Measurements from ENCODE around the gene NLN.
"Not testable (repeated sequence)": the region's sequence is repeated elsewhere in the genome, so short reads cannot be mapped to it uniquely, and the experiment has no call there.

NLN gene

DNA sequence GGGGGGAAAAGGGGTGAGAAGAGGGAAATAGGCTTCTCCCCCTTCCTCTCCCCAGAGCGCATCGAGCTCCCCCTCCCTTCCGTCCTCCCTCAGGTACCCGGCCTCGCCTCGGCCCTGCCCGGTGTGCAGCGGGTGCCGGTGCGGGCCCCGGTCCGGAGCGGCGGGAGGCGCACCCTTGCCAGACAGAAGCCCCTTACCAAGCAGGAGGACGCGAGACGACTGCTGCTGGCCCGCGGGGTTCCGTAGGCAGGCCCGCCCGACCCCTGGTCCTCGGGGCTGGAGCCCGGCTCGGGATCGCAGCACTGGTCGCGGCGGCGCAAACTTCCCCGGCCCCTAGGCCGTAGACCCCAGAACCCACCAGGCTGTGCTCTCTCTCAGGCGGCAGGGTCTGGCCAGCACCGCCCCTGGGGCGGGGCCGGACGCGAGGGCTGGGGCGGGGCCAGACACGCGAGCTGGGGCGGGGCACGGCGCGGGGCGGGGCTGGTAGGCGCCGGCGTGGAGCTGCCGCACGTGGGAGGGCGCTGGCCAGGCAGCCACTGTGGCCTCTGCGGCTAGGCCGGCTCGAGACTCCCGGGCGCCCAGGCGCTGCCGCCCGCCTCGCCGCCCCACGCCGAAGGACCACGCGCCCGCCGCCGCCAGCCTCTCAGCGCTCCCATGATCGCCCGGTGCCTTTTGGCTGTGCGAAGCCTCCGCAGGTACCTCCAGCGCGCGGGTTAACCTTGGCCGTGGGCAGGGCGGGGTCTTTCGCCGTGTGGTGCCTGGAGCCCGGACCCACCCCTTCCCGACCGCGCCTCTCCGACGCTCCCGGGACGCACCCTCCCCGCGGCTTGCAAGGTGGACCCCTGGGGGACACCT lies at the start of gene NLN, which contains the start of gene SGTB:
TSS of gene NLN (plus strand) at position 486 of the 855 bp plus-strand sequence. CDS start at position 655, 169 bp downstream.
TSS of gene SGTB (minus strand) at position 390 of the 855 bp plus-strand sequence. CDS start 1,302 bp downstream, outside the sequence.
- peak; percentile 78 for DNase-seq

DNA sequence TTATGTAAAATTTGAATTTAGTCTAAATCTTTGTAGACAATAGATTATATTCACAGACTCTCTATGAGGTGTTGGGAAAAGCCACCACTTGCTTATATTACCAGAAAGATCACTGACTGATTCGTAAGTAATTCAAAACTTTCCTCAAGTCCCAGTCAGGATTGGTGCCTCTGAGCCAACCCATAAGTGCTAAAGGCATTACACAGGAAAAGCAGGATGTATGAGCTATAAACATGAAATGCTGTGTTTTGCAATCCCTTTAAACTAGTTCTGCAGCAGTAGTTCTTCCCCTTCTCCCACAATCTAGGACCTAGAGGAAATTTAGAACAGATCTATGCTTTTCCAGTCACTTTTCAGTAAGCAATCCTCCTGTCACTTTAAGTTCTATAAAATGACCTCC lies 49.2 kb upstream of the NLN start:
- DNase-seq: no peak

DNA sequence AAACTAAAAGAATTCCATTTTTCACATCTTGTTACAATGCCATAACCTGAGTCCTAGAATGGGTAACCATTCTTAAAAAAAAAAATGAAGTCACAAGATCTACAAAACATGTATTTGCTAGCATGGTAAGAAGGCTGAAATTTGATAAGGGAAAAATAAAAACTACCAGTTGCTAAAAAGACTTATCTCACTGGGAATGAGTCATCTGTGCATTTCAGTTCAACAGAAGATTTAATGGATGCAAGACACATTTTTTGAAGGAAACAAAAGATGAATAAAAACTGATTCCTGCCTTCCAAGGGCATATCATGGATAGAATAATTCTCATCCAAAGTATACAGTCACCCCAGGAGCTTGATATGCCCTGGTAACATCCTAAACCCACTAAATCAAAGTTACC lies 47.3 kb upstream of the NLN start:
- no peak for DNase-seq

DNA sequence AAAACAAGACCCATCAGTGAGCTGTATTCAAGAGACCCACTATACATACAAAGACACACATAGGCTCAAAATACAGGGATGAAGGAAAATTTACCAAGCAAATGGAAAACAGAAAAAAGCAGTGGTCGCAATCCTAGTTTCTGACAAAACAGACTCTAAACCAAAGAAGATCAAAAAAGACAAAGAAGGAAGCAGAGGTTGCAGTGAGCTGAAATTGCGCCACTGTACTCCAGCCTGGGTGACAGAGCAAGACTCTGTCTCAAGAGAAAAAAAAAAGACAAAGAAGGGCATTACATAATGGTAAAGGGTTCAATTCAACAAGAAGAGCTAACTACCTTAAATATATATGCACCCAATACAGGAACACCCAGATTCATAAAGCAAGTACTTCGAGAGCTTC lies 45.9 kb upstream of the NLN start:
- not testable (repeated sequence) for DNase-seq

DNA sequence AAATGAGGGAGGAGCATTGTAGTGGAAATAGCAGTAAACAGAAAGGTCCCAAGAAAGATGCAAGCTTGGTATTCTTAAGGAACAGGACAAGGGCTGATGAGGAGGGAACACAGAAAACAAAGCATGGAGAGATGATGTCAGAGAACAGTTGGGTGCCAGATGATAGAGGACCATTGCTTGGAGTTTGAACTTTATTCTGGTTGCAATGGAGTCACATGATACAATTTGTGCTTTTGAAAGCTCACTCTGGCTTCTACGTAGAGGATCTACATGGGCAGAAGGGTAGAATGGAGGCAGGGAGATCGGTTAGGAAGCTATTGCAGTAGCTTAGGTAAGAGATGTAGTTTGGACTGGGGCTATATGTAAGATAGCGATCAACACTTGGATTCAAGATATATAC lies 39.9 kb upstream of the NLN start:
- DNase-seq: no peak

DNA sequence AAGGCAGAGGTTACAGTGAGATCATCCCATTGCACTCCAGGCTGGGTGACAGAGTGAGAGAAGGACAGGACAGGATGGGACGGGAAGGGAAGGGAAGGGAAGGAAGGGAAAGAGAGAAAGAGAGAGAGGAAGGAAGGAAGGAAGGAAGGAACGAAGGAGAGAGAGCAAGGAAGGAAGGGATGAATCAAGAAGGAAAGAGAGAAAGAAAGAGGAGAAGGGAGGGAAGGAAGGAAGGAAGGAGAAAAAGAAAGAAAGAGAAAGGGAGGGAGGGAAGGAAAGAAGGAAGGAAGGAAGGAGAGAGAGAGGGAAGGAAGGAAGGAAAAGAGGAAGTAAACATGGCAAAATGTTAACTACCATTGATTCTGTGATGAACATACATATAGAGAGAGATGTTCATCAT lies 28.9 kb upstream of the NLN start:
- no peak for DNase-seq

DNA sequence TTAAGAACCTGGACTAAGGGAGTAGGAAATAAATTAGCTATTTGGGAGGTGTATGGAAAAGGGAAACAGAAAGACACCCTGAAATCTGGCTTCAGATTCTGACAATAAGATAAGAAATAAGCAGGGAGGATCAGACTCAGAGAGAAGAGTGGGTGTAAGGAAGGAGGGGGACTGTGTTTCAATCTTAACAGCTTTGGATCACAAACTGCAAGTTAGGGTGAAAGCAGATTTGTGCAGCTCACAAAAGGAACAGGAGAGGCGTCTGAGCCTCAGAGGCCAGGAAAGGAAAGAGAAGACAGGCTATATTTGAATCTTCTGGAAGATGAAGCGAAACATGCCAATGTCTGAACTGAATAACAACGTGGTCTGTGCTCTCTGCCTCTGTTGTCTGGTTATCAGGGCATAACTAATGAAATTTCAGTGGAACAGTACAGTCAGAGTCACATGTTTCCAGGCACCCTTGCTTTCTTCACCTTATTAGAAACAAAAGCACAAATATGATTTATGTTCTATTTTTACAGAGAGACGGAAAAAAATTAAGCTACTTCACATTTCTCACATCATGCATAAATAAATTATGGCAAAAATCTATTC lies 26.7 kb upstream of the NLN start:
- DNase-seq: no peak

DNA sequence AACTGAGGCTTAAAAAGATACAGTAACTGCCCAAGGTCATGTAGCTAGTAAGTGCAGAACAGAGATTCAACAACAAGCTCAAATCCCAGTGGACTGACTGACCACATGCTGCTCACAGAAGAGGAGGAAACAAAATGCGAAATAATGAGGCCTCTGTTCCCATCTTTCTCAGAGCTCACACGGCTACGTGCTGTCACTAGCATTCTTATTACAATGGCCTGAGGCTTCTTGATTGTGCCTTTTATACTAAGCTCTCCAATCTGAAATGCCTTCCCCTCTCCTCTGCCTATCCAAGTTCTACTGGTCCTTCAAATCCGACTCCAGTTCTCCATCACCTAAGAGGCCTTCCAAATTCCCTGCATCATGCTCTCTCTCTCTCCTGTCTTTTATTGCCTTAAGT lies 26.1 kb upstream of the NLN start:
- no peak for DNase-seq

DNA sequence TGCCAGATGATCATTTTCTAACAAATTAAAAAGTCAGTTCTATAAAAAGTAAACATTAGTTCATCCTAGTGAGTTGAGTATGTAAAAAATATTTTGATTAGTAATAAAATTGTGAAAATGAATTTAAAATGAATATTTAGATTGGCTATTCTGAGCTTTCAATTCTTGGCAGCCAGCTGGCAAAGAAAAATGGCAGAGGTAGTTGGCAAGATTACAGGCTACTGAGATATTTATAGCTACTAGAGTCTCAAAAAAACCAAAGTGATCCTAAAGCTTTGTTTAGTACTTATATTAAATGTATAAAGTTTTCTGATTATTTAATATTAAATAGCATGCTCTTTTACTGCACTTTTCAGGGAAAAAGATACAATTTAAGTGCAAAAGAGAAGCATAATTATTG lies 25.1 kb upstream of the NLN start:
- DNase-seq: no peak

DNA sequence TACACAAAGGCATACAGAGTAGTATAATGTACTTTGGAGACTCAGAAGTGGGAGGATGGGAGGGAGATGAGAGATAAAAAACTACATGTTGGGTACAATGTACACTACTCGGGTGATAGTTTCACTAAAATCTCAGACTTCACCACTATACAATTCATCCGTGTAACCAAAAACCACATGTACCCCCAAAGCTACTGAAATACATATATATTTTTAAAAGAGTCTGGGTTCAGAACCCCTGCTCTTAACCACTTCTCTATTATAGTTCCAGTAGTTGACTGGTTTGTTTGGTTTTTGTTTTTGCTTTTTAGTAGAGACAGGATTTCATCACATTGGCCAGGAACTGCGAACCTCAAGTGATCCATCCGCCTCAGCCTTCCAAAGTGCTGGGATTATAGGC lies 22.7 kb upstream of the NLN start:
- no peak for DNase-seq

DNA sequence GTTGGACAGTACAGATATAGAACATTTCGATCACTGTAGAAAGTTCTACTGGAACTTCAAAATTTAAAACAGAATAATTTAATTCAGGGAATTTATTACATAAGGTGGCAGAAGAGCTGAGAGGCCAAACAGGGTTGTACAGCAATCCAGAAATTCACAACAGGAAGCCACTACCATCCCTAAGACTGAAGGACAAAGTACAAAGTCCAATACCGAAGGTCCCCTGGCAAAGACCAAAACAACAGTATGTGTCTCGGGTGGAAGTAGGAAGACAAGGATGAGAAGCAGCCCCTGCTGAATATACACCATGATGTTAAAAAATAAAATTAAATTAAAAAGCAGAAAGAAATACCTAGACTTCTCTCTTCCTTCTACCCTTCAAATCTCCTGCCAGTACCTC lies 20.0 kb upstream of the NLN start:
- no peak for DNase-seq

DNA sequence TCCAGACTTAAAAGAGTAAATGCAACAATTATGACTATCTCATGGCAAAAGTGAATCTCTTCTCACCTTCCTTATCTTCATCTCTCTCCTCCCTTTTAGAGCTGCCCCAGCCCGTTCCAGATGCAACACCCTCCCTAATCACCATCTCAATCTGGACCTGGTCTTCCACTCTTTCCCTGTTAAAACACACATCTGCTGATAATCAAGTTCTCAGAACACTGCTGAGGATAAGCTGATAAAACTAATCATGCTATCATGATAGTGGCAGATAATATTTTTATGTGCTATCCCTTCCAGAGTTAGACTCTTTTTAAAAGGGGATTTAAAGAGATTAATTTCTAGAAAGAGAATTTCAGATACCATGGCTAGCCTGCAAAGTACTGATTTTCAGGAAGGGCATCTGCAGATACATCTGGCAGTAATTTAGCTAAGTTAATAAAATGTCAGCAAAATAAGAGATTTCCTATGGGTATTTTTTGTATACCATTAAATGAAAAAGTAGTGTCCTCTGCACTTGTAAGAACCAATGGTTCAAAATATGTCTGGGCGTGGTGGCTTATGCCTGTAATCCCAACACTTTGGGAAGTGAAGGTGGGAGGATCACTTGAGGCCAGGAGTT lies 17.3 kb upstream of the NLN start:
- no peak for DNase-seq

DNA sequence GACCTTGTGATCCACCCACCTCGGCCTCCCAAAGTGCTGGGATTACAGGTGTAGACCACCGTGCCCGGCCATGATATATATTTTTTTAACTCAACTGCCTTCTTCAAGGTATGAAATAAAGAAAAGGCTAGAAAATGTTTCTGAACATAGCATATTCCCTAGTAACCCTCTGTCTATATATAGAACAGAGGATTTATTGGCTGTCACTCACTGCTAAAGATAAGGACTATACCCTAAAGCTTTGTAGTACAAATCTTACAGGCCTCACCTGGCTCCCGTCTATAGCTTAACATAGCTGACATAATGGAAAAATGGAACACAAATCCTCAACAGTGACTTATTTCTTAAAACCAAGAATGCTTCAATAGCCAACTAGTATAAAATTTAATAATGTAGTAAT lies 14.3 kb upstream of the NLN start:
- no peak for DNase-seq

DNA sequence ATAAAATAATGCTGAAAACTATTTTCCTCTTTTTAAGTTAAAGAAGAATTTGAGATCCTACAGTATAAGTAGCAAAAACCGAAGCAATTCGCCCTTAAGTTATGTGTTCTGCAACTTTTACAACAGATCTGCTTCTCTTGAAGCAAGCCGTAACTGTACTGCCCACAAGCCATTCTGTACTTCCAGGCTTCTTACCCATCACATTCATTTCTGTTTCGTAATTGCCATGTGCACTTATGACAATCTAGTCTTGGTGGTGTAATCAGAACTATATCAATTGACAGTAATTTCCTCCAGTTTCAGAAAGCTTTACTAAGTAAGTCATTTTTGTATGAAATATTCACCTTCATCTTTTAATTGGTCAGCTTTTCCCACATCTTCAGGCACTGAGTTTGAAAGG lies 13.9 kb upstream of the NLN start:
- no peak for DNase-seq

DNA sequence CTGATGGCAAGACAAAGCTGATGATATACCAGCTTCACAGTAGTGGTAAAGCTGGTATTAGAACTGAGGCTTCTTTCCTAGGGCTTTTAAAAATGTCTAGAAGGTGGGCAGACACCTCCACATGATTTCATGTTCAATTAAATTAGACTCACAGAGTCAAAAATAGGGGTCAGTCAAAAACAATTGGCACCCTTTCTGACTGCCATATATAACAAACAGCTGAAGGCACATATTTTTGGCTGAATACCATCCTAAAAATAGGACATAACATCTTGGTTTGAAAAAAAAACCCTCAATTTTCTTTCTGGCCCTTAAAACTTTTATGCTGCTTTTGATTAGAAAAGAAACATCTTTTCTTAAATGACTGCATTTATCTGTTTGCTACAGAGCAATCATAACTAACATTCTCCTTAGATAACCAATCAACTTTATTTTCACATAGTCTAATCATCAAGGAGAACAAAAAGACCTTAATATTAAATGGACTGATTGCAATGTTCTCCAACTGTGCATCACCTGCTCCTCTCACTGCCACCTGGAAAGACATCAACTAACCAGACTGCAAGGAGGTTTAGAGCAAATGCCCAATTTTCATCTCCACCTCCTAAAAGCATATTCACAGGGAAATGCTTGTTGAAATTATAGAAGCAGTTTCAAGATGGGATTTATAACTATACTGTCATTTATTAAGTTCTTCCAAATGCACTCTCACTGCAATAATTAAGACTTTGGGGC lies 3.3 kb upstream of the NLN start:
- no peak for DNase-seq

DNA sequence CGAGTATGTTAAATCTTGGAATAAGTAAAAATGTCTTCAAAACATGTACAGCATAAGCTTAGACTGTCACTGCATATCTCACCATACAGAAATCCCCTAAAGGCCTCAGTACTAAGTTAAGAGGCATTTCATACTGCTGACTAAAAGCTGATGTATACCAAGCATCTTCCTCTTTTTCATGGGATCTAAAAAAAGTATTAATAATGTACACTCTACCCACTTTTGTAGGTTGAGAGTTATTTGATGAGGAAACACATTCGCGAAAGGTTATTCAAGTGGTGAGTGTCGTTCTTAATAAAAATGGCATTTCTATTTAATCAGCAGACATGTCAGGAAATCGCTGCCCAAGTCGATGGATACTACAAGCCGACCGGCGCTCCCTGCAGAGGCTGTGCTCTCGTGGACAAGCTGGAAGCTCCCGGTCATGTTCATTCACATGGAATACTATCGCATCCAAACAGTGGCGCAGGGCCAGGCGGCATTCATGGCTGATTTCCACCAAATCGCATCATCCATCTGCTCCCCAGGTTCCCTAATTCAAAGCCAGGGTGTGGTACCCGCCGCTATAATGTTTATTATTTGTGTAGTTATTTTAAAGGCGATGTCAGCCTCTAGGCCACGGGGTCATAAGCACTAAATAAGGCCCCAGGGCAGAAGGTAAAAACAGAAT lies 820 bp upstream of the NLN start:
- no peak for DNase-seq

DNA sequence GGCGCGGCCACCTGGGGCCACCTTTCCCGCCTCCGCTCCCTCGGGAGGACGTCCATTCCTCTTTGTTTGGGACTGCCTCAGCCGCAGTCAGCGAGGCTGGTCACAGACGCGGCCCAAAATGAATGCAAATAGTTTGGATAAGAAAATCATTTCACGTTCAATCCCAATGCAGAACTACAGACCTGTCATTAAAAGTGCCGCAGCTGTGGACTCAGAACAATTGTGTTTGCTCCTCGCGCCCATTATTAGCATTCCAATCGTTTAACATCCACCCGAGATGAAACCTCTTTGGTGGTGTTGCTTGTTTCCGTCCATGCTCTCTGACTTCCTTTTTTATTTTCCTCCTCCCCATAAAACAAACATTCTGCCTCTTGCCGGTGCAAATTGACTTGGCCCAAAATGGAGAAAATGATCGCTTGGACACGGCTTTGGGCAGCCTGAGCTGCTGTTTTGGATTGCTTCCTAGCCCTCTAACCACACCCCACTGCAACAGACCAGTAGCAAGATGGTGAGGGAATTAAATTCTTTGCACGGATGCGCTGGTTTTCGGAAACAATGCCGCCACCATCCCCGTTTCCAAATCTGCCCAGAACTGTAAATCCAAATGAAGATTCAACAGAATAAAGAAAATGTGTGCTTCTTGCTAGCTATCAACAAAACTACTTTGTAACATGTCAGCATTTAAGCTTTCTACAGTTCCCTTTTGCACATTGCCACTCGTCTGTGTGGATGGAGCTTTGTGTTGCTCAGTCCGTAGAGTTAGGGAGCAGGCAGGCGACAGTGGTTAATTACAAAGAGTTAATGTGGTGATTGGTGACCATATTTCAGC lies 784 bp downstream of the NLN start:
- DNase-seq: no peak

DNA sequence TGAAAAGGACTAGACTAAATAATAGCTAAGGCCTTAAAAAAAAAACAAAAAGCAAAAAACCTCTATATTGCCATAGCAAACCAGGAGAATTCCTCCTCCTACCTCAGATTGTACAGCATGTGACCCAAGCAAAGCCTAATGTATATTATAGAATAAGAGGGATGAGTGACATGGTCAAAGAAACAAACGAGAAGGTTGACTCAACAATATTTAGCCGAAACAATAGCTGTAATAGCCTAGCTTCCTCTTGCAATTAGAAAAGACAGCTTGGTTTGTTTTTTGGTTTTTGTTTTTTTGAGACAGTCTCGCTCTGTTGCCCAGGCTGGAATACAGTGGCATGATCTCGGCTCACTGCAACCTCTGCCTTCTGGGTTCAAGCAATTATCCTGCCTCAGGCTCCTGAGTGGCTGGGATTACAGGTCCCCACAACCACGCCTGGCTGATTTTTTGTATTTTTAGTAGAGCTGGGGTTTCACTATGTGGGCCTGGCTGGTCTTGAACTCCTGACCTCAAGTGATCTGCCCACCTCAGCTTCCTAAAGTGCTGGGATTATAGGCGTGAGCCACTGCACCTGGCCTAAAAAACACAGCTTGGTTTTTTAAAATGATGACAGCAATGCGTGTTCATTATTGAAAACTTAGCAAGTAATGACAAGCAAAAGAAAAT lies 5.6 kb downstream of the NLN start:
- no peak for DNase-seq

DNA sequence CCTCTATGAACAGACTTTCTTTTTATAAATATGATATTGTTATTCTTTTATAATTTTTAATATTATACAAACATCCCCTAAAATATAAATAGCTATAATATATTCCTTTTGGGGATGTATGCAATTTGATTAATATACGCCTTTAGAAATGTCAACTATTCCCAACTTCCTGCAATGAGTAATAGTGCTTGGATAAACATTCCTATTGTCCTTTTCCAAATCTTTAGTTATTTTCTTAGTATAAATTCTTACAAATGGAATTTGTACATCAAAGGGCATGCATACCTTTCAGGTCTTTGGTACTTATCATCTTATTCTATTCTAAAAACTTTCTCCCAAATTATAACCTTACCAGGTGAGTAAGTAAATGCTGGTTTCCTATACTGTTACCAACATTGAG lies 6.2 kb downstream of the NLN start:
- DNase-seq: no peak

DNA sequence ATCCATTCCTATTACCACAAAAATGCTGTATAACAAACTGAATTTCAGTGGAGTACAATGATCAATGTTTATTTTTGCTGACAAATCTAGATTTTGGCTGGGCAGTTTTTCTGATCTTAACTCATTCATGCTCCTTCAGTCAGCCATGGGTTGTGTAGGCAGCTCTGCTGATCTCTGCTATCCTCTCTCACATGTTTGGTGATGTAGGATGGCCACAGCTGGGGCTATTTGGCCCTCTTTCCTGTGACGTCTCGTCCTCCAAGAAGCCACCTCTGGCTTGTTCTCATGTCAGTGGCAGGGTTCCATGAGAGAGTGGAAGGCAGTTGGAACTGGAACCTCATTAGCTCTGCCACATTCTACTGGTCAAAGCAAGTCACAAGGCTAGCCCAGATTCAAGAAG lies 8.9 kb downstream of the NLN start:
- DNase-seq: no peak

DNA sequence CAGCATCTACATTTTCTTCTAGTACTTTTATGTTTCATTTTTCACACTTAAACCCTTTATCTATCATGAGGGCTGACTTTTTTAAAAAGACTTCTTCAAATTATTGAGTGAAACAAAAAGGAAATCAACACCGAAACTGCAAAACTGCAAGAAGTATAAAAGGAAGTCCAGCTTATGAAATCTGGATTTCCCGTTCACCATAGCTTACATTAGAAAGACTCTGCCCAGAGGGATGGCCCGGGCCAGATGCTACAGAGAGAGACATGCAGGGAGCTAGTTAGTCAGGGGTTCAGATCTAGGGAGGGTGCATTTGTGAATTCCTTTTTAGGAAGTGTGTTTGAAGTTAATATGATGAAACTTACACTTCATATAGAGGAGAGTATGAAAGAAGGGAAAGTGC lies 10.0 kb downstream of the NLN start:
- DNase-seq: not testable (repeated sequence)
